Tibial artery (tissue), 4 donors: ENCODE data around the gene GALNTL6.

Experiments used
- DNase-seq, 2 donors: peaks; one replicate each; pipeline ENCODE4 v3.0.0-alpha.2; 2019
- H3K27ac ChIP-seq, 2 donors: fragments of 200-600 bp; sonication (generic) in 1 of 2; 1 replicate in 1 of 2; 2 replicates in 1 of 2; pipeline ENCODE4 v1.5.1; 2018 to 2019; ENCODE audit warnings: mild to moderate bottlenecking in 1 of 2
- H3K27me3 ChIP-seq, 2 donors: fragments of 200-600 bp; sonication (generic) in 1 of 2; one replicate each; pipeline versions ENCODE4 v1.5.1 to v1.6.0; 2016 to 2019
- H3K36me3 ChIP-seq, 3 donors: fragments of 200-600 bp; sonication (generic) in 2 of 3; one replicate each; pipeline ENCODE4 v1.5.1; 2016 to 2019; ENCODE audit warnings: mild to moderate bottlenecking in 2 of 3
- H3K4me1 ChIP-seq, 4 donors: fragments of 200-600 bp; sonication (generic) in 2 of 4; 1 replicate in 3 of 4; 2 replicates in 1 of 4; pipeline ENCODE4 v1.5.1; 2016 to 2019
- H3K4me3 ChIP-seq, 2 donors: fragments of 200-600 bp; sonication (generic) in 1 of 2; 1 replicate in 1 of 2; 2 replicates in 1 of 2; pipeline ENCODE4 v1.5.1; 2018 to 2019; ENCODE audit warnings: mild to moderate bottlenecking in 2 of 2
- H3K9me3 ChIP-seq, 3 donors: fragments of 200-600 bp; sonication (generic) in 1 of 3; one replicate each; pipeline ENCODE4 v1.5.1; 2016 to 2019
- CTCF ChIP-seq, 2 experiments: fragments of 200-600 bp in 1 of 2; fragments of 450-650 bp in 1 of 2; IDR thresholded peaks; one replicate each; pipeline ENCODE4 v1.5.1; 2017 to 2019; ENCODE audit warnings: antibody characterized with exemption in 2 of 2, mild to moderate bottlenecking in 1 of 2, moderate library complexity in 1 of 2
- intact Hi-C: fragments of 100-400 bp; cut with DNase I; formaldehyde crosslinking; loops from one replicate; pipeline ENCODE4 v1.15.0; 2023; ENCODE audit warnings: low total_unique reads

The GALNTL6 gene

GRCh38 chr4:171876636-171877035 is 63.4 kb downstream of the GALNTL6 start:
- Histone ChIP-seq H3K36me3 (no peaks in the 10 kb centered on the region), H3K27ac (no peak overlapping the region), H3K4me1 (no peaks in the 10 kb centered on the region), H3K9me3 (no peaks in the 10 kb centered on the region), H3K4me3 (no peak overlapping the region), H3K27me3 (no peaks in the 10 kb centered on the region)
- intact Hi-C loops, result no loop called here
- no peak for DNase-seq
- TF ChIP-seq CTCF (IDR thresholded peaks at IDR 0.05), result no peak

- Histone ChIP-seq H3K4me1 (no peaks in the 10 kb centered on the region), H3K36me3 (no peaks in the 10 kb centered on the region), H3K9me3 (no peaks in the 10 kb centered on the region), H3K4me3 (no peak overlapping the region), H3K27me3 (no peaks in the 10 kb centered on the region), H3K27ac (no peak overlapping the region)
- TF ChIP-seq CTCF (IDR thresholded peaks at IDR 0.05), result no peak
- no peak for DNase-seq
- intact Hi-C loops, result no loop called here
Observed at GRCh38 chr4:171880136-171880535, 66.9 kb downstream of the GALNTL6 start.

DNA sequence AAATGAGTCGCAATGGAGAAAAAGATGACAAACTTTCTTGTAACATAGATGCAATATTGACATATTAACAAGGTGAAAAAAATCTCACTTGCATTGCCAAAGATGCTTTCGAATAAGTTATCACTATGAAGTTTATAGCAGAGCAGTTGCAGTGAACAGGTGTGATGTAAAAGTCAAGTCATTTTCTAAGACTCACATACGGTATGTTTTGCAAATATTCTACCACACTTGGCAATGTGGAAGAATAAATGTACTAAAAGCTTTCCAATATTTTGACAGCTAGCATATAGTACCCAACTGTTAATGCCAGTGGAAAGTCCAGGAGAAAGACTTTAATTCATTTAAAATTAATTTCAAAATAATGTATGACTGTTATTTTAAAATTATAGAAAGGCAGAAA is 76.5 kb downstream of the GALNTL6 start:
- Histone ChIP-seq H3K27me3 (no peaks in the 10 kb centered on the region), H3K4me1 (no peaks in the 10 kb centered on the region), H3K36me3 (no peaks in the 10 kb centered on the region), H3K9me3 (no peaks in the 10 kb centered on the region), H3K4me3 (no peak overlapping the region), H3K27ac (no peak overlapping the region)
- no peak for DNase-seq
- TF ChIP-seq CTCF (IDR thresholded peaks at IDR 0.05), result no peak
- intact Hi-C loops, result no loop called here

- intact Hi-C loops, result no loop called here
- no peak for TF ChIP-seq CTCF (IDR thresholded peaks at IDR 0.05)
- H3K27me3 ChIP-seq, result no peaks in the 10 kb centered on the region
- no peak overlapping the region for H3K27ac ChIP-seq
- H3K36me3 ChIP-seq, result no peaks in the 10 kb centered on the region
- DNase-seq, result no peak
- H3K4me1 ChIP-seq, result no peaks in the 10 kb centered on the region
- H3K4me3 ChIP-seq, result no peak overlapping the region
- H3K9me3 ChIP-seq, result no peaks in the 10 kb centered on the region
Observed at GRCh38 chr4:171891038-171891437, 77.8 kb downstream of the GALNTL6 start.

DNA sequence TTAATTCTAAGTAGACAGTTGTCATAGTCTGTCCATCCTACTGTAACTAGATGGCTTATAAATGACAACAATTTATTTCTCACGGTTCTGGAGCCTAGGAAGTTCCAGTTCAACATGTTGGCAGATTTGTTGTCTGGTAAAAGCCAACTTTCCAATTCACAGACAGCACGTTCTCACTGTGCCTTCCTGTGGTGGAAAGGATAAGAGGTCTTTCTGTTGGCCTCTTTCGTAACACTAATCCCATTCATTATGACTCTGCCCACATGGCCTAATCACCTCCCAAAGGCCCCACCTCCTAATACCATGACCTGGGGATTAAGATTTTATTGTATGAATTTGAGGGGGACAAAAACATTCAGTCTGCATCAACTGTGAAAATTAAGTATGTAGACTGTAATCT is 83.2 kb downstream of the GALNTL6 start:
- Histone ChIP-seq H3K27ac (no peak overlapping the region), H3K36me3 (no peaks in the 10 kb centered on the region), H3K27me3 (no peaks in the 10 kb centered on the region), H3K9me3 (peaks cover 0 to 4% (median 3%) of the 10 kb centered on the region in 3 donors), H3K4me1 (no peaks in the 10 kb centered on the region), H3K4me3 (no peak overlapping the region)
- no peak for TF ChIP-seq CTCF (IDR thresholded peaks at IDR 0.05)
- intact Hi-C loops, result no loop called here
- DNase-seq, result no peak

GRCh38 chr4:171919314-171919713 is 106.1 kb downstream of the GALNTL6 start:
- Histone ChIP-seq H3K4me1 (no peaks in the 10 kb centered on the region), H3K4me3 (no peak overlapping the region), H3K27me3 (no peaks in the 10 kb centered on the region), H3K9me3 (no peaks in the 10 kb centered on the region), H3K27ac (no peak overlapping the region), H3K36me3 (no peaks in the 10 kb centered on the region)
- DNase-seq, result no peak
- no peak for TF ChIP-seq CTCF (IDR thresholded peaks at IDR 0.05)
- intact Hi-C loops, result no loop called here
